A549 treated with Mapracorat at 1 μM for 4 hours (cell line): ENCODE measurements around the gene CRYBB2. TPM values are rescaled to one million over a fixed set of nuclear protein-coding genes. Genes with fewer than 3 reads are reported as not detected.

Experiments
- total RNA-seq: library from RNA; stranded (reverse); fragments of 200-300 nt; extraction: Qiagen RNA extraction; gene quantifications from 5 replicates; pipeline ENCODE4 v1.2.3, GENCODE V29; 2022

Gene CRYBB2
- total RNA-seq: not detected in 5 replicates

GRCh38 chr22:25219211-25219689 is at the start of gene CRYBB2:
TSS of gene CRYBB2 (plus strand) at chr22:25219639. CDS start at chr22:25221430, 1,791 bp downstream.

GRCh38 chr22:25199731-25200520 is 19.5 kb upstream of the CRYBB2 start, which contains the start of gene CRYBB3:
TSS of gene CRYBB3 (plus strand) at chr22:25199858. CDS start at chr22:25201397, 1,539 bp downstream.

Other genes starting within 250 kb of the CRYBB2 start
- not detected in 5 replicates for gene CRYBB3, start 19.8 kb upstream of the CRYBB2 start, total RNA-seq